H1 (cell line): Measurements from ENCODE around the gene MBNL2. TPM values are rescaled to one million over a fixed set of nuclear protein-coding genes. Genes with fewer than 3 reads are reported as not detected.

Experiments used
- HDAC6 ChIP-seq: IDR thresholded peaks from one replicate; pipeline ENCODE4 v1.7.1; 2012; ENCODE audit warnings: low read depth, mild to moderate bottlenecking, inconsistent platforms, low read length, moderate library complexity
- ZNF274 ChIP-seq: IDR thresholded peaks from 2 replicates; pipeline ENCODE4 v1.7.0; 2012; ENCODE audit warnings: low read length, borderline replicate concordance; ENCODE audit errors: extremely low read depth
- polyA plus RNA-seq, 7 experiments: library from polyadenylated mRNA; depleted of rRNA in 3 of 7; stranded (reverse) in 5 of 7; unstranded in 2 of 7; fragments of >200 nt in 5 of 7; fragments of 200-250 nt in 2 of 7; gene quantifications; 1 replicate in 5 of 7; 2 replicates in 1 of 7; 4 replicates in 1 of 7; pipeline versions ENCODE4 v1.2.1 to v1.2.3, GENCODE V29; 2011 to 2013; ENCODE audit warnings: missing spikeins in 2 of 7, mixed read lengths in 2 of 7
- total RNA-seq: library from RNA; stranded (reverse); fragmentation: NEBNext Ultra II Directional; extraction: Animal tissue kit (Norgen Biotek cat#: 25700); gene quantifications from 2 replicates; pipeline ENCODE4 v1.2.1, GENCODE V29; 2021

The MBNL2 gene
- total and polyA plus RNA-seq, 2 of the 8 experiments (the other 6 are each of a cell fraction or from before 2014, with no cell fraction given), result 1.0 to 2.6 TPM

- TF ChIP-seq HDAC6 (no peak), ZNF274 (no peak)
Observed at GRCh38 chr13:97310809-97311436, 88.8 kb downstream of the MBNL2 start (continued).
